PC-9 (cell line): Measurements from ENCODE around the gene SNRPD1. TPM values are rescaled to one million over a fixed set of nuclear protein-coding genes. Genes with fewer than 3 reads are reported as not detected.
"Not testable (repeated sequence)": the region's sequence is repeated elsewhere in the genome, so short reads cannot be mapped to it uniquely, and the experiment has no call there.

Experiments
- BruUV-seq: library from RNA; stranded (reverse); fragments of 400-500 nt; replicated peaks from 2 replicates; lab custom pipeline; 2021; lab: Mats Ljungman, UMichigan
- CTCF ChIA-PET: fragments of 300-600 bp; sonication (Branson Sonifier 250); formaldehyde crosslinking; loops from one replicate; lab custom pipeline; 2022; ENCODE audit warnings: antibody characterized with exemption; lab: Charles Lee
- POLR2A ChIA-PET: fragments of 300-600 bp; sonication (Branson Sonifier 250); formaldehyde crosslinking; loops from one replicate; lab custom pipeline; 2022; ENCODE audit warnings: antibody characterized with exemption; ENCODE audit not compliant: unreplicated experiment; lab: Charles Lee
- DNase-seq, 2 experiments: peaks; one replicate each; pipeline versions ENCODE4 v3.0.0 to v3.0.0-alpha.2; 2015 to 2022; ENCODE audit warnings: mixed read lengths in 1 of 2
- H2AFZ ChIP-seq: fragments of 200-600 bp; sonication (generic); 2 replicates; pipeline ENCODE4 v1.8.1; 2017; ENCODE audit warnings: antibody characterized with exemption
- H3F3A ChIP-seq: fragments of 200-600 bp; sonication (generic); 2 replicates; pipeline ENCODE4 v1.8.1; 2017; ENCODE audit warnings: antibody characterized with exemption, mild to moderate bottlenecking, low read depth; ENCODE audit not compliant: insufficient read depth
- H3K27ac ChIP-seq: fragments of 200-600 bp; sonication (generic); 2 replicates; pipeline ENCODE4 v1.6.1; 2016; ENCODE audit warnings: mixed run types
- H3K27me3 ChIP-seq: fragments of 200-600 bp; sonication (generic); 2 replicates; pipeline ENCODE4 v1.6.1; 2016; ENCODE audit warnings: low read depth, mixed run types; ENCODE audit not compliant: insufficient read depth
- H3K36me3 ChIP-seq: fragments of 200-600 bp; sonication (generic); 2 replicates; pipeline ENCODE4 v1.6.1; 2016; ENCODE audit warnings: low read depth, mixed run types
- H3K4me1 ChIP-seq: fragments of 200-600 bp; sonication (generic); replicated peaks from 2 replicates; pipeline ENCODE4 v1.6.1; 2016; ENCODE audit warnings: mixed run types; ENCODE audit not compliant: insufficient read depth
- H3K4me2 ChIP-seq: fragments of 200-600 bp; sonication (generic); 2 replicates; pipeline ENCODE4 v1.6.1; 2017; ENCODE audit warnings: mixed run types
- H3K4me3 ChIP-seq: fragments of 200-600 bp; sonication (generic); 2 replicates; pipeline ENCODE4 v1.6.1; 2016; ENCODE audit warnings: mixed run types
- H3K79me2 ChIP-seq: fragments of 200-600 bp; sonication (generic); 2 replicates; pipeline ENCODE4 v1.6.1; 2017; ENCODE audit warnings: low read depth, mixed run types
- H3K9me2 ChIP-seq: fragments of 200-600 bp; sonication (generic); 2 replicates; pipeline ENCODE4 v1.8.1; 2017; ENCODE audit warnings: mild to moderate bottlenecking; ENCODE audit not compliant: insufficient read depth
- H3K9me3 ChIP-seq: fragments of 200-600 bp; sonication (generic); 2 replicates; pipeline ENCODE4 v1.8.1; 2016; ENCODE audit warnings: low read depth; ENCODE audit not compliant: insufficient read depth
- H4K20me1 ChIP-seq: fragments of 200-600 bp; sonication (generic); 2 replicates; pipeline ENCODE4 v1.8.1; 2017; ENCODE audit not compliant: insufficient read depth
- EZH2 ChIP-seq: fragments of 200-600 bp; sonication (generic); IDR thresholded peaks from 2 replicates; pipeline ENCODE4 v1.8.0; 2017; ENCODE audit warnings: antibody characterized with exemption, low read depth
- intact Hi-C: fragments of 100-400 bp; cut with micrococcal nuclease; formaldehyde crosslinking; loops from one replicate; pipeline ENCODE4 v1.10.0; 2022; ENCODE audit not compliant: unreplicated experiment
- total RNA-seq: library from RNA; stranded (reverse); gene quantifications from 2 replicates; pipeline ENCODE4 v1.2.3, GENCODE V29; 2021
- TF ChIP-seq, protein P1 (sequence below): fragments of 200-600 bp; sonication (generic); conservative IDR thresholded peaks from 2 replicates; pipeline ENCODE4 v1.6.1; 2017; ENCODE audit warnings: mixed run types, antibody characterized with exemption, mild to moderate bottlenecking, moderate library complexity

SNRPD1 gene
- total RNA-seq, 1 experiment from 2014 or later = 57.6 TPM

DNA sequence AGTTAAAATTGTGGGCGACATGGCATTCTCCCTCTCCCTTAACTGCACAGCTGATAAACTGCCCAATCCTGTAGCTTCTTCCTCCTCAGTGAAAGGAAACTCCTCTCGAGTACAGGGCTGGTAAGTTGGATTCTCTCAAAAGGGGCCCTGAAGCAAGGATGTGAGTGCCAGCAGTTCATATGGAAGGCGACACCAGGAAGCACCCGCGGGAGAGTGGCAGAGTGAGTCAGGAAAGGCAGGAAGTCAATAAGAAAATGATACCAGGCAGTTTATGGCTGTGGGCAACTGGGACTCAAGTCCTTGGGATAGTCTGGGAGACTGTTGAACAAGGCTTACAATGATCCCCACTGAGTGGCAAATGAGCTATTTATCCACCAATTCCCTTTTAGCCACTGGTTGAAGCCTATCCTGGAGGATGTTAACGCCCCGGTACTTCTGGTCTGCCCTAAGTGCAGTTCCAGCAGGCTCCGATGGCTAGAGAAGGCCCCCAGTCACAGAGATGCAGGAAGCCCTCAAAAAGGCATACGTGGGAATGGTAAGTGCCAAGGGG is 57.7 kb downstream of the SNRPD1 start:
- ChIA-PET POLR2A (interaction anchor here (0.5 kb wide), 1 partner anchor 1756 kb away, joined by 4 read pairs; no protein-coding TSS in a partner anchor), CTCF (interaction anchor here (1.3 kb wide), 1 partner anchor 69 kb away, joined by 5 read pairs; the partner anchor contains the start of gene ESCO1)
- Histone ChIP-seq H4K20me1 (no peaks in the 10 kb centered on the region), H3K4me1 (peaks cover 69% of the 10 kb centered on the region), H3K4me2 (peak overlapping the region; percentile 64), H3K27me3 (no peaks in the 10 kb centered on the region), H2AFZ (peak overlapping the region; percentile 48; the same call in 1 of the 2 replicates), H3K79me2 (no peaks in the 10 kb centered on the region), H3K4me3 (peak overlapping the region; percentile 24; the same call in 1 of the 2 replicates), H3K9me3 (no peaks in the 10 kb centered on the region; the same call in 1 of the 2 replicates), H3K27ac (peak overlapping the region; percentile 96), H3K9me2 (no peaks in the 10 kb centered on the region), H3K36me3 (no peaks in the 10 kb centered on the region), H3F3A (peaks cover 47% of the 10 kb centered on the region)
- DNase-seq = peak; percentile 39 to 72
- intact Hi-C loops = loop anchor here (10.0 kb wide), 1 partner anchor 75 kb away; the partner anchor contains the start of gene MIB1
- TF ChIP-seq EZH2 = no peak
- TF ChIP-seq, protein P1, sequence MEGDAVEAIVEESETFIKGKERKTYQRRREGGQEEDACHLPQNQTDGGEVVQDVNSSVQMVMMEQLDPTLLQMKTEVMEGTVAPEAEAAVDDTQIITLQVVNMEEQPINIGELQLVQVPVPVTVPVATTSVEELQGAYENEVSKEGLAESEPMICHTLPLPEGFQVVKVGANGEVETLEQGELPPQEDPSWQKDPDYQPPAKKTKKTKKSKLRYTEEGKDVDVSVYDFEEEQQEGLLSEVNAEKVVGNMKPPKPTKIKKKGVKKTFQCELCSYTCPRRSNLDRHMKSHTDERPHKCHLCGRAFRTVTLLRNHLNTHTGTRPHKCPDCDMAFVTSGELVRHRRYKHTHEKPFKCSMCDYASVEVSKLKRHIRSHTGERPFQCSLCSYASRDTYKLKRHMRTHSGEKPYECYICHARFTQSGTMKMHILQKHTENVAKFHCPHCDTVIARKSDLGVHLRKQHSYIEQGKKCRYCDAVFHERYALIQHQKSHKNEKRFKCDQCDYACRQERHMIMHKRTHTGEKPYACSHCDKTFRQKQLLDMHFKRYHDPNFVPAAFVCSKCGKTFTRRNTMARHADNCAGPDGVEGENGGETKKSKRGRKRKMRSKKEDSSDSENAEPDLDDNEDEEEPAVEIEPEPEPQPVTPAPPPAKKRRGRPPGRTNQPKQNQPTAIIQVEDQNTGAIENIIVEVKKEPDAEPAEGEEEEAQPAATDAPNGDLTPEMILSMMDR = no peak
- BruUV-seq = no TSS peak

GRCh38 chr18:21672521-21673267 is 60.6 kb downstream of the SNRPD1 start:
- H3K4me2 ChIP-seq = peak overlapping the region; percentile 57
- intact Hi-C loops = loop anchor here (10.0 kb wide), 1 partner anchor 72 kb away; the partner anchor contains the start of gene MIB1
- H3K4me1 ChIP-seq = peaks cover 79% of the 10 kb centered on the region

DNA sequence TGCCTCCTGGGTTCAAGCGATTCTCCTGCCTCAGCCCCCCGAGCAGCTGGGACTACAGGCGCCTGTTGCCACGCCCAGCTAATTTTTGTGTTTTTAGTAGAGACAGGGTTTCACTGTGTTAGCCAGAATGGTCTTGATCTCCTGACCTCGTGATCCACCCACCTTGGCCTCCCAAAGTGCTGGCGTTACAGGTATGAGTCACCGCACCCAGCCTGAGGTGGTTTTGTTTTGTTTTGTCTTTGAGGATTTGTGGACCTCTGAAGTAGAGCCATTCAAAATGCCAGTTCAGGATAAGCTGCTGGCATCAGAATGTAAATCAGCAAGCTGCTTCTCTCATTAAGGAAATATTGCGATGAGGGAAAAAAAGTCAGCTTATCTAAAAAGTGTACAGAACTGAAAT is 63.2 kb downstream of the SNRPD1 start:
- H3K27me3 ChIP-seq, H4K20me1 ChIP-seq, H2AFZ ChIP-seq, H3K9me3 ChIP-seq, H3K79me2 ChIP-seq, H3K9me2 ChIP-seq, H3K36me3 ChIP-seq, BruUV-seq, H3K4me3 ChIP-seq, CTCF ChIA-PET: not testable (repeated sequence)
- Histone ChIP-seq H3K27ac (peak overlapping the region; percentile 58), H3K4me1 (peaks cover 53% of the 10 kb centered on the region), H3K4me2 (0 out of 2 replicates have a peak overlapping the region, but pooled peaks have one; percentile 0), H3F3A (peaks cover 23% of the 10 kb centered on the region)
- POLR2A ChIA-PET = interaction anchor here (0.6 kb wide), 1 partner anchor 161 kb away, joined by 4 read pairs; no protein-coding TSS in a partner anchor
- peak; percentile 61 to 67 for DNase-seq
- intact Hi-C loops = loop anchor here (10.0 kb wide), 1 partner anchor 69 kb away; the partner anchor contains the start of gene MIB1

More at GRCh38 chr18:21672521-21673267, 60.6 kb downstream of the SNRPD1 start:
- Histone ChIP-seq H3K4me3 (no peak overlapping the region), H3K27ac (peak overlapping the region; percentile 91), H3K9me2 (no peaks in the 10 kb centered on the region), H3K27me3 (no peaks in the 10 kb centered on the region), H3F3A (peaks cover 47% of the 10 kb centered on the region), H2AFZ (no peak overlapping the region), H3K79me2 (no peaks in the 10 kb centered on the region), H3K36me3 (no peaks in the 10 kb centered on the region), H3K9me3 (no peaks in the 10 kb centered on the region; the same call in 1 of the 2 replicates), H4K20me1 (no peaks in the 10 kb centered on the region)
- no TSS peak for BruUV-seq
- ChIA-PET POLR2A (interaction anchor here (0.7 kb wide), 1 partner anchor 32 kb away, joined by 3 read pairs; no protein-coding TSS in a partner anchor), CTCF (no interaction called here)
- TF ChIP-seq EZH2 = no peak
- TF ChIP-seq, protein P1 = no peak
- peak; percentile 62 to 94 for DNase-seq
